Immature natural killer cell (primary cell): ENCODE data around the gene OLFM2. TPM values are rescaled to one million over a fixed set of nuclear protein-coding genes. Genes with fewer than 3 reads are reported as not detected.
"Not testable (repeated sequence)": the region's sequence is repeated elsewhere in the genome, so short reads cannot be mapped to it uniquely, and the experiment has no call there.

Experiments
- DNase-seq, 3 donors: peaks; one replicate each; pipeline ENCODE4 v3.0.0; 2022; ENCODE audit warnings: mixed read lengths in 1 of 3
- H3K27ac Mint-ChIP-seq, 6 donors: one replicate each; pipeline ENCODE4 v1.8.0; 2020; ENCODE audit warnings: mixed read lengths in 6 of 6, mild to moderate bottlenecking in 5 of 6, inconsistent platforms in 4 of 6, moderate library complexity in 3 of 6
- H3K27me3 Mint-ChIP-seq, 3 donors: one replicate each; pipeline ENCODE4 v1.8.0; 2020 to 2021; ENCODE audit warnings: low read depth in 3 of 3, mild to moderate bottlenecking in 3 of 3, mixed read lengths in 3 of 3, moderate library complexity in 3 of 3, inconsistent platforms in 1 of 3
- H3K36me3 Mint-ChIP-seq, 3 donors: one replicate each; pipeline ENCODE4 v1.8.0; 2020; ENCODE audit warnings: mixed read lengths in 3 of 3, inconsistent platforms in 2 of 3, mild to moderate bottlenecking in 2 of 3
- H3K4me1 Mint-ChIP-seq, 2 donors: one replicate each; pipeline ENCODE4 v1.8.0; 2020; ENCODE audit warnings: inconsistent platforms in 2 of 2, mild to moderate bottlenecking in 2 of 2, mixed read lengths in 2 of 2, moderate library complexity in 1 of 2
- H3K4me3 Mint-ChIP-seq, 5 donors: one replicate each; pipeline ENCODE4 v1.8.0; 2020; ENCODE audit warnings: mild to moderate bottlenecking in 5 of 5, mixed read lengths in 5 of 5, inconsistent platforms in 3 of 5, moderate library complexity in 3 of 5
- H3K9me3 Mint-ChIP-seq, 6 donors: one replicate each; pipeline ENCODE4 v1.8.0; 2020; ENCODE audit warnings: mild to moderate bottlenecking in 6 of 6, mixed read lengths in 6 of 6, inconsistent platforms in 4 of 6, moderate library complexity in 3 of 6
- polyA plus RNA-seq, 3 donors: library from polyadenylated mRNA; unstranded; fragments of 300-500 nt; fragmentation: Illumina TruSeq; gene quantifications; one replicate each; pipeline ENCODE4 v1.2.3, GENCODE V29; 2021

The OLFM2 gene
- polyA plus RNA-seq, 3 donors from 2014 or later, result 1.9 to 3.7 (median 3.7) TPM

- H3K27ac Mint-ChIP-seq, result no peak overlapping the region
- DNase-seq, result no peak
- H3K36me3 Mint-ChIP-seq, result peaks cover 0 to 9% (median 0%) of the 10 kb centered on the region in 3 donors
- no peak overlapping the region for H3K4me3 Mint-ChIP-seq
- peaks cover 0 to 9% (median 0%) of the 10 kb centered on the region in 3 donors for H3K27me3 Mint-ChIP-seq
- H3K4me1 Mint-ChIP-seq, result no peaks in the 10 kb centered on the region
- no peaks in the 10 kb centered on the region for H3K9me3 Mint-ChIP-seq
These were observed 22.1 kb upstream of the OLFM2 start for GRCh38 chr19:9958379-9958821.

DNA sequence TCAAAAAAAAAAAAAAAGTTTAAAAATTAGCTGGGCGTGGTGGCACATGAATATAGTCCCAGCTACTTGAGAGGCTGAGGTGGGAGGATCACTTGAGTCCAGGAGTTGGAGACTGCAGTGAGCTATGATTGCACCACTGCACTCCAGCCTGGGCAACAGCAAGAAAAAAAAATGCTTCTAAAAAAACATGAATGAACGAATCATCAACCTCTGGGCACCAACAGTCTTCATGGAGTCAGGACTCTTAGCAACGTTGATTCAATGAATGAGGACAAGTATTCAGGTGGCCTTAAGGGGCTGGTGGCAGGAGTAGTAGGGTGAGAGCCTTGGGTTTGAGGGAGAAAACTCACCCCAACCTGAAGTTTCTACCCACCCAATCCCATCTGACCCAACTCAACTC lies 20.6 kb upstream of the OLFM2 start:
- H3K27ac Mint-ChIP-seq, result no peak overlapping the region
- peaks cover 0 to 4% (median 0%) of the 10 kb centered on the region in 3 donors for H3K36me3 Mint-ChIP-seq

GRCh38 chr19:9953802-9954542 lies 17.7 kb upstream of the OLFM2 start:
- DNase-seq, result no peak
- Mint-ChIP-seq H3K36me3 (peaks cover 0 to 3% (median 0%) of the 10 kb centered on the region in 3 donors), H3K27ac (no peak overlapping the region)

More for the DNA sequence above, 20.6 kb upstream of the OLFM2 start:
- DNase-seq, result no peak
- H3K27me3 Mint-ChIP-seq, result peaks cover 0 to 9% (median 0%) of the 10 kb centered on the region in 3 donors
- no peaks in the 10 kb centered on the region for H3K9me3 Mint-ChIP-seq
- no peaks in the 10 kb centered on the region for H3K4me1 Mint-ChIP-seq
- H3K4me3 Mint-ChIP-seq, result no peak overlapping the region

DNA sequence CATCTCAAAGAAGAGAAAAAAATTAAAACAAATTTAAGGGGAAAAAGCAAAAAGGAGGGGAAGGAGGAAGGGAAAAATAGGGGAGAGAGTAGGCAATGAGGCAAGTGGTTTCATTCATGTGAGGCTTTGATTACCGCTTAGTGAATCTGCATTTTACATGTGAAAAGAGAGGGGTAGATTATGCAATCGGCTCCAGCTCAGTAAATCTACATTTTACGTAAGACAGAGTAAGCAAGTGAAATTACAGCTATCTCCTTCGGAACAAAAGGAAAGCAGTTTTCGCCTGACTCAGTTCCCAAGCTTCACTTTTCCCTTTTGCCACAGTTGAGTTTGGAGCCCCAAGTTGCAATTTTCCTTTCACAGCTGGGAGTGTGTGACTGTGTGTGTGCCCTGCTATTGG lies 16.0 kb upstream of the OLFM2 start:
- Mint-ChIP-seq H3K9me3 (no peaks in the 10 kb centered on the region), H3K36me3 (peaks cover 0 to 3% (median 0%) of the 10 kb centered on the region in 3 donors), H3K27me3 (peaks cover 0 to 3% (median 2%) of the 10 kb centered on the region in 3 donors), H3K4me1 (no peaks in the 10 kb centered on the region), H3K4me3 (no peak overlapping the region), H3K27ac (no peak overlapping the region)
- no peak for DNase-seq

More at GRCh38 chr19:9953802-9954542, 17.7 kb upstream of the OLFM2 start:
- Mint-ChIP-seq H3K27me3 (peaks cover 2 to 3% (median 2%) of the 10 kb centered on the region in 3 donors), H3K4me3 (no peak overlapping the region), H3K4me1 (no peaks in the 10 kb centered on the region), H3K9me3 (no peaks in the 10 kb centered on the region)

GRCh38 chr19:9947441-9947840 lies 11.1 kb upstream of the OLFM2 start:
- Mint-ChIP-seq H3K4me3 (no peak overlapping the region), H3K27ac (no peak overlapping the region), H3K36me3 (peaks cover 0 to 3% (median 0%) of the 10 kb centered on the region in 3 donors), H3K27me3 (peaks cover 0 to 14% (median 9%) of the 10 kb centered on the region in 3 donors), H3K9me3 (peaks cover 0 to 1% (median 0%) of the 10 kb centered on the region in 6 donors), H3K4me1 (no peaks in the 10 kb centered on the region)
- no peak for DNase-seq

DNA sequence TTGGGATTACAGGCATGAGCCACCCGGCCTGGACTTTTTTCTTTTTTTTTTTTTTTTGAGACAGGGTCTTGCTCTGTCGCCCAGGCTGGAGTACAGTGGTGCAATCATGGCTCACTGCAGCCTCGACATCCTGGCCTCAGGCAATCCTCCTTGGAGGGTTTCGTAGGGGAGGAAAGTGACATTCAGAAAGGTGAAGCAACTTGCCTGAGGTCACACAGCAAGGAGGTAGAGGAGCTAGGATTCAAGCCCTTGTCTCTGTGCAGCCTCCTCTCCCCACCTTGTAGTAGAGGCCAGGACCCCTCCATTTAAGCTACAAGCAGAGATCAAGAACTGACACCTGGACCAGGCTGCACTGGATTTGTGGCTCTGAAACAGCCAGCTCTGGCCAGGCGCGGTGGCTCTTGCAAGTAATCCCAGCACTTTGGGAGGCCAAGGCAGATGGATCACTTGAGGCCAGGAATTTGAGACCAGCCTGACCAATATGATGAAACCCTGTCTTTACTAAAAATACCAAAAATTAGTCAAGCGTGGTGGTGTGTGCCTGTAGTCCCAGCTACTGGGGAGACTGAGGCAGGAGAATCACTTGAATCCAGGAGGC lies 10.3 kb upstream of the OLFM2 start:
- H3K36me3 Mint-ChIP-seq, H3K27ac Mint-ChIP-seq, H3K4me1 Mint-ChIP-seq, H3K4me3 Mint-ChIP-seq, H3K9me3 Mint-ChIP-seq, DNase-seq: not testable (repeated sequence)
- H3K27me3 Mint-ChIP-seq, result peaks cover 0 to 18% (median 9%) of the 10 kb centered on the region in 3 donors

DNA sequence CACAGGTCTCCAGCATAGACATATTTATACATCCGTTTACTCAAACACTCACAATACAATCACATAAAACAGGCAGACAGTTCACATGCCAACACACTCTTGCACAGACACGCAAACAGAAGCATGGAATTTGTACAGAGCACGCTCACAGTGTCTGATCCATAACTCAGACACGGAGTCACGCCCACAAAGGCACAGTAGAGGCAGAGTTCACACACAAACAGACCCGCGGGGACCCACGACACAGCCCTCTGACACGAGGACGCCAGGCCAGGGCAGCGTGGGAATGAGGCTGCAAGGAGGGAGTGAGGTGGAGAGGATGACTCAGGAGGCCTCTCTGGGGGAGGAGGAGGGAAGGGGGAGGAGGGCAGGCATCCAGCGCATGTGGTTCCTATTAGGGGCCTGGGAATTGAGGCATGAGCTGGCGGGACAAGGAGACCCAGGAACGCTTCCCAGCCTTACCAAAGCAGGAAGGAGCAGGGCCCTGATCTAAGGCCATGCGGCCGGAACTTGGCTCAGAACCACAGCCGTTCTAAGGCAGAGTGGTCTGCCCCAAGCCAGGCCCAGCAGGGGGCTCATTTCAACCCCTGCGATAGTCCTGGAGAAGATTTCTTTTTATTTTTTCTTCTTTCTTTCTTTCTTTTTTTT lies 9.1 kb upstream of the OLFM2 start:
- Mint-ChIP-seq H3K27me3 (peaks cover 0 to 15% (median 9%) of the 10 kb centered on the region in 3 donors), H3K4me3 (no peak overlapping the region), H3K4me1 (no peaks in the 10 kb centered on the region), H3K9me3 (peaks cover 0 to 10% (median 0%) of the 10 kb centered on the region in 6 donors), H3K27ac (no peak overlapping the region), H3K36me3 (no peaks in the 10 kb centered on the region)
- DNase-seq, result no peak

DNA sequence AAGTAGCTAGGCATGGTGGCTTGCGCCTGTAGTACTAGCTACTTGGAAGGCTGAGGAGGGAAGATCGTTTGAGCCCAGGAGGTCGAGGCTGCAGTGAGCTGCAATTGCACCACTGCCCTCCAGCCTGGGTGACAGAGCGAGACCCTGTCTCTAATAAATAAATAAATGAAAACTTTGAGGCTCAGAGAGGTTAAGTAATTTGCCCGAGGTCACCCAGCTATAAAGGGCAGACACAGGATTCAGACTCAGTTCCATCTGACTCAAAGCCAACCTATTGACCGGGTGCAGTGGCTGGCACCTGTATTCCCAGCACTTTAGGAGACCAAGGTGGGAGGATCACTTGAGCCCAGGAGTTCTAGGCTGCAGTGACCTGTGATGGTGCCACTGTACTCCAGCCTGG lies 7.4 kb upstream of the OLFM2 start:
- Mint-ChIP-seq H3K27ac (no peak overlapping the region), H3K9me3 (peaks cover 0 to 10% (median 0%) of the 10 kb centered on the region in 6 donors), H3K27me3 (peaks cover 0 to 16% (median 9%) of the 10 kb centered on the region in 3 donors), H3K36me3 (no peaks in the 10 kb centered on the region), H3K4me1 (no peaks in the 10 kb centered on the region), H3K4me3 (no peak overlapping the region)
- no peak for DNase-seq

DNA sequence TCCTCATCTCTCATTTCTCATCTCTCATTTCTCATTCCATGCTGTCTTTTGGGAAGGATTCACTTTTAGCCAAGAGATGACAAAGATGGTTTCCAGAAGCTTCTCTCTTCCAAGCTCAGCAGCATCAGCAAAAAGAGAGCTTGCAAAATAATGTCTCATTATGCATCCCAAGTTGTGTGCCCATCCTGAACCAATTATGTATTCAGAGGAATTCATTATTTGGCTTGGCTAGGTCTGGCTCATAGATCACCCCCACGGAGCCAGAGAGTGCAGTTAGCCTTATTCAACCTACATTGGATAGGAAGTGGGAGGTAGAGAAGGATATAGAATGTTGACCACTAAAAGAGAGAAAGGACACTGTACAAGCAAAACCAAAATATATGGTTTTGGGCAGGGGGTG lies 5.4 kb upstream of the OLFM2 start:
- H3K4me3 Mint-ChIP-seq, result no peak overlapping the region
- H3K4me1 Mint-ChIP-seq, result peaks cover 6% of the 10 kb centered on the region in 2 donors
- no peak for DNase-seq
- H3K36me3 Mint-ChIP-seq, result no peaks in the 10 kb centered on the region
- no peak overlapping the region for H3K27ac Mint-ChIP-seq
- peaks cover 2 to 19% (median 10%) of the 10 kb centered on the region in 3 donors for H3K27me3 Mint-ChIP-seq
- peaks cover 0 to 10% (median 0%) of the 10 kb centered on the region in 6 donors for H3K9me3 Mint-ChIP-seq

- no peak overlapping the region for H3K4me3 Mint-ChIP-seq
- no peak for DNase-seq
- peaks cover 0 to 10% (median 0%) of the 10 kb centered on the region in 6 donors for H3K9me3 Mint-ChIP-seq
- no peaks in the 10 kb centered on the region for H3K36me3 Mint-ChIP-seq
- no peak overlapping the region for H3K27ac Mint-ChIP-seq
- H3K27me3 Mint-ChIP-seq, result peaks cover 2 to 19% (median 11%) of the 10 kb centered on the region in 3 donors
- H3K4me1 Mint-ChIP-seq, result peaks cover 6% of the 10 kb centered on the region in 2 donors
These were observed 4.9 kb upstream of the OLFM2 start for GRCh38 chr19:9941231-9941630.

DNA sequence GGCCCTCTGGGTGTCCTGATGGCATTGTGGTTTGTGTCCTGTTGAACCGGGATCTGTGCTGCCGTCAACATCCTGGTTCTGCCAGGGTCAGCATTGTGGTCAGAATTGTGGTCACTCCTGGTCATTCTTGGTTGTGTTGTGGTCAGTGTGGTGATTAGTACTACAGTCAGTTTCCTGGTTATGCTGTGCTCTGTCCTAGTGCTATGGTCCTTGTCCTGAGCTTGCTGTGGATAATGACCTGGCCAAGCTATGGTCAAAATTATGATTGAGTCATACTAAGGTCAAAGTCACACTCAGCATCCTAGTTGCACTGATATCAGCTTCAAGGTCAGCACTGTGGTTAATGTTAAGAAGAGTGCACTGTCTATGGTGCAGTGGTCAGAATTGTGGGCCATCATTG lies 4.5 kb upstream of the OLFM2 start:
- no peak overlapping the region for H3K27ac Mint-ChIP-seq
- no peaks in the 10 kb centered on the region for H3K36me3 Mint-ChIP-seq
- no peak for DNase-seq
- peaks cover 2 to 19% (median 11%) of the 10 kb centered on the region in 3 donors for H3K27me3 Mint-ChIP-seq
- peaks cover 0 to 10% (median 0%) of the 10 kb centered on the region in 6 donors for H3K9me3 Mint-ChIP-seq
- peaks cover 7% of the 10 kb centered on the region in 2 donors for H3K4me1 Mint-ChIP-seq
- H3K4me3 Mint-ChIP-seq, result no peak overlapping the region

GRCh38 chr19:9939301-9939913 lies 3.1 kb upstream of the OLFM2 start:
- Mint-ChIP-seq H3K36me3 (no peaks in the 10 kb centered on the region), H3K4me3 (no peak overlapping the region), H3K27ac (no peak overlapping the region), H3K9me3 (peaks cover 0 to 10% (median 0%) of the 10 kb centered on the region in 6 donors), H3K4me1 (peaks cover 14 to 21% of the 10 kb centered on the region in 2 donors), H3K27me3 (peaks cover 12 to 30% (median 14%) of the 10 kb centered on the region in 3 donors)
- no peak for DNase-seq

DNA sequence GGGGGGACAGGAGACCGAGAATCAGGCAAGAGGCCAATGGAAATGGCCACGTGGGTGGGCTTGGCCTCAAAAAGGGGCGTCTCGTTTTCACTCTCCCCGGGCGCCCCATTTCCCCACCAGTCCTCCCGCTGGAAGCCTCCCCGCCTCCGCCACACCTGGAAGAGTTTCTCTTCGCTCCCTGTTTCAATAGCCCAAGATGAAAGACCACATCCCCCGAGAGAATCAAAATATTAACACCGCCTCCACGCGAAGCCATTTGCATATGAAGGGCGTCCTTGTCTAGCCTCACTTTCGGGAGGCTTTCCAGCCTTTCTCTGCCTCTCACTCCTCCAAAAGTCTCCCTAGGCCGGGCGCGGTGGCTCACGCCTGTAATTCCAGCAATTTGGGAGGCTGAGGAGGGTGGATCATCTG lies 691 bp upstream of the OLFM2 start:
- no peak overlapping the region for H3K27ac Mint-ChIP-seq
- H3K9me3 Mint-ChIP-seq, result peaks cover 0 to 5% (median 0%) of the 10 kb centered on the region in 6 donors
- peak overlapping the region; percentile 42 to 82 (median 66) for H3K4me3 Mint-ChIP-seq
- peaks cover 22 to 29% (median 22%) of the 10 kb centered on the region in 3 donors for H3K27me3 Mint-ChIP-seq
- DNase-seq, result no peak
- no peaks in the 10 kb centered on the region for H3K36me3 Mint-ChIP-seq
- peaks cover 14 to 23% of the 10 kb centered on the region in 2 donors for H3K4me1 Mint-ChIP-seq
